Stimulated activated CD8-positive, alpha-beta memory T cell treated with anti-CD3 and anti-CD28 coated beads, Interleukin-2, amount 100 ng/mL, for 48 hours (primary cell): ENCODE measurements around the gene PTPRT.

Experiments used
- DNase-seq, 2 donors: peaks; one replicate each; pipeline ENCODE4 v3.0.0-alpha.2; 2020; ENCODE audit warnings: low read depth in 2 of 2

The PTPRT gene

GRCh38 chr20:42795111-42795695, 394.5 kb downstream of the PTPRT start:
- DNase-seq, result no peak

DNA sequence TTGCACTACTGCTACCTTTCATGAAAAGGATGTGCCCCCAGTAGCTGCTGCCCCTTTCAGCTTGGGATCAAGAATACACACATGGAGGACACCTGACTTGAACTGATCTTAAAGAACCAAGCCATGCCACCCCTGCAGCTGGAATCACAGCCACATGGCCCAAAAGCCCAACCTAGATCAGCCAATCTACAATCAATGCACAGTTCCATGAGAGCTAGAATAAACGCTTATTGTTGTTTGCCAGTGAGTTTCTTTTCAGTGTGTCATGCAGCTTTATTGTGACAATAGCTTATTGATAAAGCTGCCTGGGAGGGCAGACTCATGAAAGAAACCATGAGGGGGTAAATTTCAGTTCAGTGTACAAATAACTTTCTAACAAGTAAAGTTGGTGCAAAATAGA, 397.7 kb downstream of the PTPRT start:
- no peak for DNase-seq

DNA sequence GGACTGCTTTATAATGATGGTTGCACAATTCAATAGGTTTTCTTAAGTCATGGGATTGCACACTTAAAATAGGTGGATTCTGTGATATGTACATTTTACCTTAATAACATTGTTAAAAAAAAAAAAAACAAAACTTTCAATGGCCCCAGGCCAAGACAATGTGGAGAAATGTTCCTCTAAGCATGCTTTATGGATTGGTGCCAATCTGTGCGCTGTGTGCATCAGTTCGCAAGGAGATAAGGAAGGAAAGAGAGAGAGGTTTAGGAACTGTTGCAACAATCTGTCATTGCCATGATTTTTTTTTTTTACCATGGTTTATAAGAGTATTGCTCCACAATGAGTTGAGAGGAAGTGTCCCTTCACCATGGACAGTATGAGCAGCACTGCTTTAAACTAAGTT, 399.6 kb downstream of the PTPRT start:
- DNase-seq, result no peak

- DNase-seq, result no peak
Observed at GRCh38 chr20:42788707-42789106, 401.0 kb downstream of the PTPRT start.

DNA sequence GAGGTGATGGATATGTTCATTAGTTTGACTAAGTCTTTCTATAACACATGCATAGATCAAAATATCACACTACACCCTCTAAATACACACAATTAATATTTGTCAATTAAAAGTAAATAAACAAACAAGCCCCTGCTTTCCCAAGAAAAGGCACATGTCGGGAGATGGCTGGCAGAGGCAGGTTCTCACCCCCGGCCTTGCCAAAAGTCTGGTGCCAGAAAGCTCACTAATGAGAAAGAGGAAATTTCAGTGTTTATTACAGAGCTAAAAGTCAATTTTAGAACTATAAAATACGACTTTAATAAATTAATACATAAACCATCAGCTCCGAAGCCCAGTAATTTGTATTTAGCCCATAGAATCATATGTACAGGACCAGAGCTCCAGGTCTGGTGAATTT, 404.7 kb downstream of the PTPRT start:
- DNase-seq, result no peak

GRCh38 chr20:42779216-42779615, 410.5 kb downstream of the PTPRT start:
- DNase-seq, result no peak

GRCh38 chr20:42775866-42776265, 413.8 kb downstream of the PTPRT start:
- DNase-seq, result no peak

DNA sequence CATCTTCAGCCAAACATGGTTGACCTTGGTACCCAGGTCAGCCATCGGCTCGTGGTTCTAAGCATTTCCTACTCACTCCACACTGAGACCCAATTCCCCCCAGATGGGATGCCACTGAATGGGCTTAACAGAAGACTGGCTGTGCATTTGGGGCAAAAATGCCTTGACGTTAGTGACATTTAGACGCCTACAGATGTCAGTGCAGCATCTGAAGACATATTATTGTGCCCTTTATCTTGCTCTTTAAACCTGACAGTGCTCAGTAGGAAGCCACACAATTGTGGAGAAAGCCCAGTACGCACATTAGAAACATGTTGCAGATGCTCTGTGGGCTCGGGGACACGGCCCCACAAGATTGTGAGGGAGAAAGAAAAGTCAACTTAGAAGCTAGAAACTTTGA, 414.7 kb downstream of the PTPRT start:
- no peak for DNase-seq

- DNase-seq, result no peak
Observed at GRCh38 chr20:42763015-42763414, 426.7 kb downstream of the PTPRT start.

- no peak for DNase-seq
Observed at GRCh38 chr20:42756991-42757390, 432.7 kb downstream of the PTPRT start.

DNA sequence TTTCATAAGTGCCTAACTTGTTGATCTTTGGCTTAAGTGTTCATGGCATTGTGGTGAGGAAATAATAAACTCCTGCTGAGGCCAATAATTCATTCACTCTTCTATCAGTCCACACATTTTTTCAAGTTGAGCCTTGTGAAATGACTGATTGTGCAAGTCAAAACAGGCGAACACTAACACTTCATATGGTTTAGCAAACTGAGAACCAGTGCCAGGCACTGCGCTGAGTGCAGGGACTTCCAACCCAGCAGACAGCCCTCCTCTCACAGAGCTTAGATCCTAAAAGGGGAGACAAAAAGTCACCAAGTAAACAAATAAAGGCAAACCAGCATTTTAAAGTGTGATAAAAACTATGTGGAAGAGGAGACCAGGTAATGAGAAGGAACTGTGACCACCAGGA, 435.0 kb downstream of the PTPRT start:
- DNase-seq, result no peak

DNA sequence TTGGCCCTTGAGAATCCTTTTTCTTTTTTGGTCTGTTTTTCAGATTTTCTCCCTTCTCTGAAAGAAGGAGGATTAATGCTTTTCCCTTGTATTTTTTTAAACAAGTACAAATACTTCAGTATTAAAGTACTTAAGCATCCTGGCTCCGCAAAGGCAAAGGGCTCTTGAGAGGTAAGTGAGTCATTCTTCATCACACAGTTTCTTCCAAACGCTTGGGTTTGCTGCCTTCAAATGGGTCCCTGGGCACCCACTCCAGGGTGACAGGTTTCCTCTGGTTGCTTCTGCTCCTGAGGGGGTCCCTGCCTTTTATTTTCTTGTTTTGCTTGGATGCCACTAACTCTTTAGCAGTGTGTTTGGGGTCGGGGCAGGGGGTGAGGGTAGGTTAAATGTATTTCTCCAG, 437.1 kb downstream of the PTPRT start:
- DNase-seq, result no peak

DNA sequence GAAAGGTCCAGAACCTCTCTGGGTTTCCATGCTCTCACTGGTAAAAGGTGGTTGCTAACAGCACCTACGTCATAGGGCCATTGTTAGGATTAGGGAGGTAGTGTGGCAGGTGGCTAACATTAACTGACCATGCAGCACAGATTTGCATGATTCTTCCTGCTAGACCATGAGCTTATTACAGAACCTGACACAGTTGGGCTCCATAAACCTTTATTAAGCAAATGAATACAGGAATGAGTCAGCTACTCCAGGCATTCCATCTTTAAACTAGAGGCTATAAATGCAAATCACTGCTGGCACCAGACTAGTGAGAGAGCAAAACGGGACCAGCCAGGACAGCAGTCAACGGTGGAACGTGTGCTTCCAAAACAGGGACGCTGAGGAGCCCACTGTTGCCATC, 440.1 kb downstream of the PTPRT start:
- DNase-seq, result no peak

- no peak for DNase-seq
Observed at GRCh38 chr20:42747765-42748411, 441.8 kb downstream of the PTPRT start.

DNA sequence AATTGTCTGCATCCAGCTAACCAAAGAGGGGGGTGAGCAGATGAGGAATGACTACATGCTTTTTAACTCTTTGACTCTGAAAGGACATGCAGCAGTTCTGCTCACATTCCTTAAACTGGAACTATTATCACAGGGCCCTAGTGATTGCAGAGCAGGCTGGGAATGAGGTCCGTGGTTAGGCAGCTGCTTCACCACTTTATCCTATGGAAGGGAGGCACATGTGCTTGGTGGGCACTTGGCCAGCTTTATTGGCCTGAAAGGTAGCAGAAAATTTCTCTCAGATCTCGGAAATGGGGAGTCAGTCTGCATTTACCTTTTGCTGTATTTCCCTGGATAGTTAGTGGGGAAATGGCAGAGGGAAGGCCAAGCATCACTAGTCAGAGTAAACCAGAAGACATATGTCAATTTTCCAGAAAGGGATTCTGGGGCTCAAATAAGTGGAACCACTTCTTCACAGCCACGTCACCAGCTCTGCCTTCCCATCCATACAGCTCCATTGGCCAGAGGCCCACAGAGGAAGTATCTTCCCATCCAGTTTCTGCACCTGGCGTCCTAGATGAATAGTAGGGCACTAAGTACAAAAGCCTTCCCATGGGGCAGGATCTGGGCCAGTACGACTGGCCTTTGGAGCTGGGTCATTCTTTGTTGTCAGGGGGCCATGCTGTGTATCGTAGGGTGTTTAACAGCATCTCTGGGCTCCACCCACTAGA, 444.8 kb downstream of the PTPRT start:
- no peak for DNase-seq

GRCh38 chr20:42742926-42743325, 446.8 kb downstream of the PTPRT start:
- no peak for DNase-seq

DNA sequence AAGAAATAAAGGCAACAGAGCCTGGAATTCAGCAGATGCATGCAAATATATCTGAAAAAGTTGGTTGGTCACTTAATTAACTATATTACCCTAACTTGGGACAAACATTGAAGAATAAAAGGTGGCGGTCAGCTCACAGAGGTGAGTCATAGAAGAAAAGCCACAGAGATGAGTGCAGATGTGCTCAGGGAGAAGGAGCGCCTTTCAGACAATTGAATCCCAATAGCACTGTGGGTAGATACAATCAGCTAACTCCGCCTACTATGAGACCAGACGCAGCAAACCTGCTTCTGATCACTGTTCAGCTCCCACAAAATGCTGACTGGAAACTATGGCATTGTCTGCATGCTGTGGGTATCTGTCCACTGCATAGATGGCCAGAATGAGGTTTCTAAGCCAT, 447.8 kb downstream of the PTPRT start:
- no peak for DNase-seq

- no peak for DNase-seq
Observed at GRCh38 chr20:42740226-42740870, 449.4 kb downstream of the PTPRT start.

GRCh38 chr20:42739683-42740082, 450.0 kb downstream of the PTPRT start:
- no peak for DNase-seq

DNA sequence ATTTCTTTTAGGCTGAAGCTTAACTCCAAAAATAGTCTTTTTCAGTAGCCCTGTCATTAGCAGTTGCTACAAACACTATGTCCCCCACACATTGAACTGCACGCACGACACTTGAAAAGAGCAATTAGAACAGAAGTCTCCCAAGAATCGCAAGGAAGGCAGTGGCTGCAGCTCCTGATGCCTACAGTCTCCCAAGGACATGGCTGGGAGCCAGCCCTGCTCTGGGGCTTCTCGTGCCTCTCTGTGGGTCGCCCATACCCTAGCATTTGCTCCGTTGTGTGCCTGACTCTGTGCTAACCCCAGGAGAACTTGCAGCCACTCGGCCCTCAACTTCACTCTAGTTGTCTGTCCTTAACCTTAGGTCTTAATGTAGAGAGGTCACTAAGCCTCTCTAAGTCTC, 454.2 kb downstream of the PTPRT start:
- no peak for DNase-seq

DNA sequence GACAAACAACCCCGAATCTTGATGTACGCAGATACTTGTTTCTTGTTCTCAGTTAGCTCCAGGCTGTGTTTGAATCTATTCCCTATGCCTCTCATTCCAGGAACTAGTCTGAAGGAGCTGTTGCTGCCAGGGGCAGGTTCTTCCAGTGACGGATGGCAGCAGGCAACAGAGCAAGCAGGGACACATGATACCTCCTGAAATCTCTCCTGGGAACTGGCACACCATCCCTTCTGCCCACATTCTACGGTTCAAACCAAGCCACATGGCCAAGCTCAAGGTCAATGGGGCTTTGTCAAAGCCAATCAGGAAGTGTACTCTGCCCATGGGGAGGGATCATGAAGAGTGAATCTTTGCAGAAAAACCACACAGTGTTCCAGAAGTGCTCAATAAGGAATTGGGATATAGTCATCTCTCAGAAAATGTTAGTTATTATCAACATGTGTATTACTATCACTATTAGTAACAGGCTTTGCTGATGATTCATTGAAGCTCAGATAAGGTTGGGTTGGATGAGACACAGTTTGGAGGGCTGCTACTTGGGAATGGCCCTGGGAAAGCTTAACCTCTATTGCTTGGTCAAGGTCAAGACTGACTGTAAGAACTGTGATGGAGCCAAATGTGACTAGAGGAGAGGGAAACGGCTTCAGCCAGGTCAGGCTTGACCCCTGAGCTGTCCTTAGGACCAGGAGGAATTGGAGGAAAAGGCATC, 454.9 kb downstream of the PTPRT start:
- no peak for DNase-seq

- no peak for DNase-seq
Observed at GRCh38 chr20:42721923-42722322, 467.8 kb downstream of the PTPRT start.
